ENCODE data around the gene TLR1.

GRCh38 chr4:38765382-38765781 lies 39.2 kb downstream of the TLR1 start:
- TF ChIP-seq POLR2A (IDR thresholded peaks at IDR 0.05; ENCODE audit: low read depth, low read length) = no peak
- TF ChIP-seq TAF1 (IDR thresholded peaks at IDR 0.05; ENCODE audit: borderline replicate concordance, low read depth, low read length) = no peak
- TF ChIP-seq POLR2AphosphoS5 (IDR thresholded peaks at IDR 0.05; ENCODE audit: low read depth, low read length) = no peak
